Fibroblast of gingiva (primary cell): ENCODE measurements around the gene KRTAP12-3.
"Not testable (repeated sequence)": the region's sequence is repeated elsewhere in the genome, so short reads cannot be mapped to it uniquely, and the experiment has no call there.

Experiments
- DNase-seq: peaks from one replicate; pipeline ENCODE4 v3.0.0-alpha.2; 2011; ENCODE audit warnings: low read depth

The KRTAP12-3 gene, protein sequence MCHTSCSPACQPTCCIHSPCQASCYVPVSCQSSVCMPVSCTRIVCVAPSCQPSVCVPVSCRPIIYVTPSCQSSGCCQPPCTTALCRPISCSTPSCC

DNA sequence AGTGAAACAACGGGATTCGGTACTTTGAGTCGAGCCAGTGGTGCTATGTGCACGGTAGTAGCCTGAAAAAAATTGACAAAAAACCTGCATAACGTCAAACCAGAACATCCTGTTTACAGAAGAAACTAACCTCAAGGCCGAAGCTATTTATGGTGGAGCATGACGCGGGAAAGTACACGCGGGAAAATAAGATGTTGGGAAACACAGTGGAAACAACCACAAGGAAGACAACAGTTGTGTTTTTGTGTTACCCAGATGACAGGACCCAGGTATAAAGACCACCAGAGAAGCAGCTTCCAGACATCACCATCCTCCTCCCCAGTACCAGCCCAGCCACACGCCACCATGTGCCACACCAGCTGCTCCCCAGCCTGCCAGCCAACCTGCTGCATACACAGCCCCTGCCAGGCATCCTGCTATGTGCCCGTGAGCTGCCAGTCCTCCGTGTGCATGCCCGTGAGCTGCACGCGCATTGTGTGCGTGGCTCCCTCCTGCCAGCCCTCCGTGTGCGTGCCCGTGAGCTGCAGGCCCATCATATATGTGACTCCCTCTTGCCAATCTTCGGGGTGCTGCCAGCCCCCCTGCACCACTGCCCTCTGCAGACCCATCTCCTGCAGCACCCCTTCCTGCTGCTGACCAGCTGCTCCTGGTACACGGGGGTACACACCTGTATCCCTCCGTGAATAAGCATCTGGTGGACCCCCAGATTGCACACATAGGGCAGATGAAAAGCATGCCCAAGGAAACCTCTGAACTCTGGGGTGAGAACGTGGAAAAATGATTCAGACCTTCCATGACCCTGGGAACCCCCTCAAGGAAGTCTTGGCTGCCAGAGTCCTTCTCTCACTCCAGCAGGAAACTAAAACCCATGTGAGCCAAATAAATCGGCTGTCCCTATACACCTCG is at the start of gene KRTAP12-3:
TSS of gene KRTAP12-3 (plus strand) at position 298 of the 906 bp plus-strand sequence. CDS start at position 346, 48 bp downstream.
- no peak for DNase-seq

DNA sequence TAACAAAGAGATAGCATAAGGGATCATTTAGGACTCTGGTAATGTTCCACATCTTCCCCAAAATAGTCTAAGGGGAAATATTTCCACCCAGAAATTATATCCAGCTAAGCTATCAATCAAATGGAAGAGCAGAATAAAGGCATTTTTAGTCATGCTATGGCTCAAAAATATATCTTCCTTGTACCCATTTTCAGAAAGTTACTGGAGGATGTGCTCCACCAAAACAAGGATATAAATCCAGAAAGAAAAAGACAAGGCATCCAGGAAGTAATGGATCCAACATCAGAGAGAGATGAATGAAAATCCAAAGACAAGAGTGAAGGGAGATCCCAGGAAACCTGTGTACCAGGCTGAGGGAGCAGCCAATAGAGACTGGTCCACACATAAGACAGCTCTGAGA is 48.5 kb upstream of the KRTAP12-3 start:
- DNase-seq: no peak

DNA sequence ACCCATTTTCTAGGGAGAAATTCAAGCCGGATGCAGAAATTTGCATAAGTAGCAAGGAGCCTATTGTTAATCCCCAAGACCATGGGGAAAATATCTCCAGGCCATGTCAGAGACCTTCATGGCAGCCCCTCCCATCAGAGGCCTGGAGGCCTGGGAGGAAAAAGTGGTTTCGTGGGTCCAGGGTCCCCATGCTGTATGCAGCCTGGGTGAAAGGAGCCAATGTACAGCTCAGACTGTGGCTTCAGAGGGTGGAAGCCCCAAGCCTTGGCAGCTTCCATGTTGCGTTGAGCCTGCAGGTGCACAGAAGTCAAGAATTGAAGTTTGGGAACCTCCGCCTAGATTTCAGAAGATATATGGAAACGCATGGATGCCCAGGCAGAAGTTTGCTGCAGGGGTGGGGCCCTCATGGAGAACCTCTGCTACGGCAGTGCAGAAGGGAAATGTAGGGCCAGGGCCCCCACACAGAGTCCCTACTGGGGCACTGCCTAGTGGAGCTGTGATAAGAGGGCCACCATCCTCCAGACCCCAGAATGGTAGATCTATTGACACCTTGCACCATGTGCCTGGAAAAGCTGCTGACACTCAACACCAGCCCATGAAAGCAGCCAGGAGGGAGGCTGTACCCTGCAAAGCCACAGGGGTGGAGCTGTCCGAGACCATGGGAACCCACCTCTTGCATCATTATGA is 47.4 kb upstream of the KRTAP12-3 start:
- DNase-seq: not testable (repeated sequence)

DNA sequence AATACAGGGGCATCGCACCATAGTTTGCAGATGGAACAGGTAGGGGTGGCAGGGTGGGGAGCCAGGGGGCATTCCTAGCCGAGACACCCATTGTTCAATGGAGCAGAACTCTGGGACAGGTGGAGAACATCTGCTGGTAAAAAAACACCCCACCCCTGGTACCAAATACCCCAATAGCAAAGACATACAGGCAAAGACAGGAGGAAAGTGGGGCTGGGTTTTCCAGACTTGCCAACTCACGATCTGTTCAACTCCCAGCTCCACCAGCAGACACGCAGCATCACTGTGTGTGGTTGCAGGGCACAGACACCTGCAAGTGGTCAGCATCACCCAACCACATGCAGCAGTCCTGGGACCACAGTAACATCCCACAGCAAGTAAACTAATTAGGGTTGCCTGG is 46.2 kb upstream of the KRTAP12-3 start:
- no peak for DNase-seq

DNA sequence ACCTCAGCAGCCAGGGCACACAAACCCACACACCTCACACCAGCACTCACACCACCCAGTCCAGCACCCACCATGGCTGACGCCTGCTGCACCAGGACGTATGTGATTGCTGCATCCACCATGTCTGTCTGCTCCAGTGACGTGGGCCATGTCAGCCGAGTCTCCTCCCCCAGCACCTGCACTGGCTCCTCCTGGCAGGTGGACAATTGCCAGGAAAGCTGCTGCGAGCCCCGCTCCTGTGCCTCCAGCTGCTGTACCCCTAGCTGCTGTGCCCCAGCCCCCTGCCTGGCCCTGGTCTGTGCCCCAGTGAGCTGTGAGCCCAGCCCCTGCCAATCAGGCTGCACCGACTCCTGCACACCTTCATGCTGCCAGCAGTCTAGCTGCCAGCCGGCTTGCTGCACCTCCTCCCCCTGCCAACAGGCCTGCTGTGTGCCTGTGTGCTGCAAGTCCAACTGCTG is 45.7 kb upstream of the KRTAP12-3 start, which contains the start of gene KRTAP10-8:
TSS of gene KRTAP10-8 (plus strand) at position 51 of the 458 bp plus-strand sequence. CDS start at position 73, 22 bp downstream.
- no peak for DNase-seq

DNA sequence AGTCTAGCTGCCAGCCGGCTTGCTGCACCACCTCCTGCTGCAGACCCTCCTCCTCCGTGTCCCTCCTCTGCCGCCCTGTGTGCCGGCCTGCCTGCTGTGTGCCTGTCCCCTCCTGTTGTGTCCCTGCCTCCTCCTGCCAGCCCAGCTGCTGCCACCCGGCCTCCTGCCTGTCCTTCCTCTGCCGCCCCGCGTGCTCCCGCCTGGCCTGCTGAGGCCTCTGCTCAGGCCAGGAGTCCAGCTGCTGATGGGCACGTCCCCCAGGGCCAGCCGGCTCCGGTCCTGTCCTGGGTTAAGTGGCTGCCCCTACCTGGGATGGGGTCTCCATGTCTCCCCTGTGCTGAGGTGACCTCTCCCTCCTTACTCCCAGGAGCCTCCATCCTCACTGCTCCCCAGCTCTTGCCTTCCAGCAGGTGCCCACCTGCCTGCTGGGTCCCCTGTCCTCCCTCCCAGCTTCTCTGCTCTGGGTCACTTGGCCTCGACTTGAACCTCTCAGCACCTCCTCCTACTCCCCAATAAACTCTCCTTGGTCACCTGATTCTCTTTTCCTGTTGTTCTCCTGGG is 45.0 kb upstream of the KRTAP12-3 start:
- no peak for DNase-seq

DNA sequence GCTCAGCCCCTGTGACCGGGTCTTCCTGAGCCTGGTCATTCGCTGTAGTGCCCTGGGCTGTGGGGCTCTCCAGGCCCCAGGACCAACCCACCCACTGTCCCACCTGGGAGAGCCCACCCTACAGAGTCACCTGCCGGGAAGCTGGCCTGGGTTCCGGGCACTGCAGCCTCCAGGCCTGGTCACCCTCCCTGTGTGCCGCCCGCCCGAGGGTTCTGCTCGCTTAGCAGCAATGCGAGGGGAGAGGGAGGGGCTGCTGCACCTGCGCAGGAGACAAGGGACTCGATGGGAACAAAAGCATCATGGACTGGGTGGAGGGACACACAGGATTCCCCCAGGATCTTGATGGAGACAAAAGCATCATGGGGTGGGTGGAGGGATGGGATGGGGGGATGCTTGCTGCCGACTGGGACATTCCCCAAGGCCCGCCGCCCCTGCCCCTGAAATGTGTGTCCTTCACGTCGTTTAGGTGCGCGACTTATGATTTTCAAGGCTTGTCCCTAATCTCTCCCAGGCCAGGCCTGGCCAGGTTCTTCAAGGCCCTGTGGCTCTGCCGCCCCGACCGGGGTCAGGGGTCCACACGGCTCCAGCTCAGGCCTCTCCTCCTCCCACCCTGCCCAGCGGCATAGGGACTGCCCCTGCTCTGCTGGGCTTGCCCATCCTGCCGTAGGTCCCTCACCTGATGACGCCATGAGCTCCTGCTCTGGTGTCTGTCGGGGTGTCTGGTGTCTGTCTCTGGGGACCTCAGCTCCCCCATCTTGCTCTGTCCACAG is 44.2 kb upstream of the KRTAP12-3 start:
- DNase-seq: no peak

DNA sequence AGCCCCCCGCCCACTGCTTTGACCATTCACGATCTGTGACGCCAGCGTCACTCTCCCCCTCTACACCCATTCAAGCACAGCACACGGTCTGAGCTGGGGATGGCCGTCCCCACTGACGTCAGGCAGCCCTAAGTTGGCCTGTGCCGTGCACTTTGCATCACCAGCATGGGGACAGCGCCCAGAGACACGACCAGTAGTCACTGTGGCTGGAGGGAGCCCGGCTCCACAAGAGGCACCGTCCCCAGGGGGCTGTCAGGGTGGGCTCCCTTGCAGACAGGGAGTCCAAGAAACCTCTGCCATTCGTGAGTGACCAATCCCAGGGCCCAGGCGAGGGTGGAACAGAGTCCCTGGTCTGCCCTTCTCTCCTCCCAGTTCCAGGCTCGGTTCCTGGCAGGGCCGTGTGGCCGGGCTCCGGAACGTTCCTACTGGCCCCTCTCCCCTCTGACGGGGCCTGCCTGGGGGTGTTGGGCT is 43.5 kb upstream of the KRTAP12-3 start:
- no peak for DNase-seq

DNA sequence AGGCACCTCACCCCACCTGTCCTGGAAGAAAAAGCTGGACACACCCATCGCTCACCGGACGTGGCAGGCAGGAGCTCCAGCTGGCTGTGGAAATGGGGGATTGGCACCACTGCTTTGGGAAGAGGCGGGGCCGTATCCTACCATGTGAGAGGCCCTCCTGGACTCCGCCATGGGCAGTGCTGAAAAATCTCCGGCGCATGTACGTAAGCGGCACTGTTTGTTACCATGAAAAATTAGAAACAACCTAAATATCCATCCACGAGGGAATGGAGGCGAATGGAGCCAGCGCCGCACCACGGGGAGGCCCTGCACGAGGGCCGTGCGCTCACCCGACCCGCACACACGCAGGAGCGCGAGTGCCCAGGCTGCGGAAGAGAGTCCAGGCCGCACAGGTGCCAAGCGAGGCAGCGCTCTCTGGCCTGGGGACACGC is 42.8 kb upstream of the KRTAP12-3 start:
- DNase-seq: no peak

DNA sequence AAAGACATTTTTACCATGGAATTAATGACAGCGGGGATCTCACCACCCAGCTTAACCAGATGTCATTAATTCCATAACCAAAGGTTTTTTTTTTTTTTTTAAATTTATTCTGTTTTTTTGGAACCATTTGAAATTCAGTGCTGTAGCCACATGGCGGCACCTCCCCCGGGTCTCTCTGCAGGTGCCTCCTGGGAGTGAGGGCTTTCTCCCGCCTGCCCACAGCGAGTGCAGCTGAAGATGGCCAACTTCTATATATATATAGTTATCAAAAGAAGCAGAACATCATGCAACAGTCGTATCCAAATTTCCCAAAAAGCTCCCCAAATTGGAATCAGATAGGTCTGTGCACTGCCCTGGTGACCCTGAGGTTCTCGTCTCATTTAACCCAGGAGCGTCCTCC is 42.3 kb upstream of the KRTAP12-3 start:
- no peak for DNase-seq

DNA sequence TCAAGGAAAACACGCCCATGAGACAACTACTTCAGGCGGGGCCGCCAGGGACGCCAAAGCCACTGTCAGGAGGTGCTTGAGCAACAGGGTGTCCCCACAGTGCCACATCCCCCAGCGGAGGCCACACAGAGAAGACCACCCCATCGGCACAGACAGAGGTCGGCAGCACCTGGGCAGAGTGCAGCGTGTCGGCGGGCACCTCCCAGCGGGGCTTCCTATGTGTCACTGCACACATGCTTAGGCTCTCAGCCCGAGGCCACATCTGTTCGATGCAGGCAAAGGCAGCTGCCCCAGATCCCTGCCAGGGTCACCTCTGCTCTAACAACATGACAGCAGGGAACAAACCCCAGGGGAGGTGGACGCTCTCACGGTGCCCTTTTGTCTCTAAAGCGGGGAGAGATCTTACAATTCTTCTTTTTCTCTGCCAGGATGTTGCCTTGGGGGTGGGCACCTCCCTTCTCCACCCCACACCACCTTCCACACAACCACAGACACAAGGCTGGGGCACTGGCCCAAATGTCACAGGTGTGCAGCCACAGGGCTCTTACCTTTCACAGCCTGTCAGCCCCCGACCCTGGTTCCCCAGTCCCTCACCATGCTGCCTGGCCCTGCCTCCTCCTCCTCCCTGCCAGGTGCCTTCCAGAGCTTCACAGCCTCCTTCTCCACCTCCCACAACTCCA is 41.7 kb upstream of the KRTAP12-3 start:
- no peak for DNase-seq

DNA sequence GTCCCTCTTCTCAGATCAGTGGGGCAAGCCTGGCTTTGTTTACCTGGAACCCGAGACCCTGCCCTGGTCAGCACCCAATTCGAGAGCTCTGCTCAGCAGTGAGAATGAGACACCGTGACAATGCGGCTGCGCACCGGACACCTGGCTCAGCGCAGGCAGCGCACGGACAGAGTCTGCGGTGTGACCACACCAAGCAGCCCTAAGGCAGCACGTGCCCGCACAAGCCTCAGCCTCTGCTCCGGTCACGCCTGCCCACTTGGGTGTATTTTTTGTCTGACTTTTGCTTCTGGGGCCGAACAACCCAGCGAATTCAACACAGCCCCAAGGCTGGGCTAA is 41.2 kb upstream of the KRTAP12-3 start:
- no peak for DNase-seq

DNA sequence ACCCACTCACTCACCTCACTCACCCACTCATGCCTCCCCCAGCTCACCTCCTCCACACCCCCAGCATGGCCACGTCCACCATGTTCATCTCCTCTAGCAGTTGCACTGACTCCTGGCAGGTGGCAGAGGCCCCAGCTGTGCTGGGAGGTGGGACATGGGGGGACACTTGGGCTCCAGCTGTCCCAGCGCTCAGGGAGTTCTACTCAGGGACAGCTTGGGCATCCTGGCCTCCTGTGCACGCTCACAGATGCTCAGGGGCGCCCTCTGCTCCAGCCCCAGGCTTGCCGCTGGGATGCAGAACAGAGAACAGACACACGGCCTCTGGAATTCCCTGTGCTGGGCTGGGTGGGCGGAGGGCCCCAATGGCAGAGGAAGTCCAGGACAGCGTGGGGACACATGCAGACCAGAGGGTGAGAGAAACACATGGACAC is 40.6 kb upstream of the KRTAP12-3 start:
- no peak for DNase-seq

DNA sequence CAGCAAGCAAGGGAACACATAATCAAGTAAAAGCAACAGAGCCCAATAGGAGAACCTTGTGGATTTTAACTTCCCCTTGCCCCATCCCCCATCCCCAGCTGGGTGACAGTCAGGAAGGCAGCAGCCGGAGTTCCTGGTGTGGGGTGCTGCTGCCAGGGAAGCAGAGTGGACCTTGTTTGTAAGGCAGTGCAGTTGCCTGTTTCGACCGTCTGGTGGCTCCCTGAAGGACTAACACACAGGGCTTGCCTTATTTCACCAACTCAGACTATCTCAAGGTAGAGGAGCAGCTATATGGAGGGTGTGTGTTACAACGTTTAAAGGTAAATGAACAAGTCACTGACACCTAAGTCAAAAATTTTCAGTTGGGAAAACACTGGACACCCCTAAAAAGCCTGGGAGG is 39.2 kb upstream of the KRTAP12-3 start:
- no peak for DNase-seq

DNA sequence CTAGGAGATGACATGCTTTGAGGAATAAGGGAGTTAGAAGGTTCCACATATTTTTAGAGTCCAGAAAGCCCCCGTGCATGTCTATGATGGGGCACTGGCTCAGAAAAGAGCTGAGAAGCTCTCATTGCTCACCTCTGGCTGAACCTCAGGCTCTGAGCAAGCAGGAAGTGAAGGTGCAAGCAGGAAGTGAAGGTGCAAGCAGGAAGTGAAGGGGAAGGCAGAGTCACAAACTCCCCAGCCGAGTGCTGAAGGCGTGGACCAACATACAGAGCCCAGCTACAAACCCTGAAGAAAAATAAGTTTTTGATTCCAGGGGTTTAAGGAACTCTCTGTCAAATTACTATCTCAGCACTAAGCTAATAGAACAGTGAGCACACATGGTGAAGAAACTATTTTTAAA is 38.8 kb upstream of the KRTAP12-3 start:
- no peak for DNase-seq

DNA sequence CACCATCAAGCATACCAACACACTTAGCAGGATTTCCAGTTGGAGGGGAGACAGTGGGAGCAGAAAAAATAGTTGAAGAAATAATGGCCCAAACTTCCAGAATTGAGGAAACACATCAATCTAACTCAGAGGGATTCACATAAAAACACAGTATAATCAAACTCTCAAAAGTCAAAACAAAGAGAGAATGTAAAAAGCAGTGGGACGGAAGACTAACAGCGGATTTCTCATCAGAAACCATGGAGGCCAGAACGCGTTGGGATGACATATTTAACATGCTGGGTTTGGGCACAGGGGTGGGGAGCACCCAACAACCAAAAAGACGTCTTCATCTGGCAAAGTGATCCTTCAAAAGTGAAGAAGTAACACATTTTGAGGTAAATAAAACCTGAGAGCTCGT is 37.8 kb upstream of the KRTAP12-3 start:
- no peak for DNase-seq

DNA sequence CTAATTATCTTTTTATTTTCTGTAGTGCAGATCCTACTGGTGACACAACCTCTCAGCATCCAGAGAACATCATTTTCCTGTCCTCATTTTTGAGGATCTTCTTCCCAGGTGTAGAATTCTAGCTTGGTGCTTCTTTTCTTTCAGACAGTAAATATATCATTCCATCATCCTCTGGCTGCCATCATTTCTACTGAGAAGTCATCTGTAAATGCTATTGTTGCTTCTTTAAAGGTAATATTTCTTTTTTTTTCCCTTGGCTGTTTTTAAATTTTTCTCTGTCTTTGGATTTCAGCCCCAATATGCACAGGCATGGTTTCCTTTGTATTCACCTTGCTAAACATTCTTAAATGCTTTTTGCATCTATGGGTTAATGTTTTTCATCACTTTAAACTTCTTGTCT is 34.2 kb upstream of the KRTAP12-3 start:
- DNase-seq: no peak

DNA sequence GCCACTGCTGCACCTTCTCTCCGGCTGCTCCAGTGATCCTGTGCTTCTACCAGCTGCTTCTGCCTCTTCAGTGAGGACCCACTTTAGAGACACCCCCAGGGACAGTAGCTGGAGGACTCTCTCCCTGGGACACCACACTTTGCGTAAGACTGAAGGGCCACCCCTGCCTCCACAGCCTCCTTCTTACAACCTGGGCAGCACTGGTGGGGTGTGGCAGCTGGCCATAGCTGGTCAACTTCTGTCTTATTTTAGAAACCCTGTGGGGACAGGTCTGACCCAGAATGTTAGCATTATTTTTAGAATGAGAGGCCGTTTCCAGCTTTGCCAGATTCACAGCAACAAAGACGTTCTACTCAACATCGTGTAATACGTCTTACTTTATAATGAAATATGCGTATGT is 32.0 kb upstream of the KRTAP12-3 start:
- DNase-seq: no peak

DNA sequence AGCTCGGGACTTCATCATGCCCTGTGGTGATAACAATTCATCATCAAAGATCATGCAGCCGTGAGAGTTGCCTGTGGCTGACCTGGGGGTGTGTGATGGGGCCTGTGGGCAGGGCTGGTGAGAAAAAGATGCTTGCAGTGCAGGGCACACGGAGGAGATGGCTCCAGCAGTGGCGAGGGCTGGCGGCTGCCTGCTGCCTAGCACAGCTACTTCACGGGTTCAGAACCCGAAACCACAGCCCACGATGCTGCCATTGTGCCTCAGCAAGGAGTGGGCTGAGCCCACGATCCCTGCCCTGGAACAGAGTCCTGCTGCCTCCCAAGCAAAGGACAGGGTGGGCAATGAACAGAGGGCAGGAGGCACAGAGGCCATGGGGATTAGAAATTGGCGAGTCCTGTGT is 31.5 kb upstream of the KRTAP12-3 start:
- no peak for DNase-seq

DNA sequence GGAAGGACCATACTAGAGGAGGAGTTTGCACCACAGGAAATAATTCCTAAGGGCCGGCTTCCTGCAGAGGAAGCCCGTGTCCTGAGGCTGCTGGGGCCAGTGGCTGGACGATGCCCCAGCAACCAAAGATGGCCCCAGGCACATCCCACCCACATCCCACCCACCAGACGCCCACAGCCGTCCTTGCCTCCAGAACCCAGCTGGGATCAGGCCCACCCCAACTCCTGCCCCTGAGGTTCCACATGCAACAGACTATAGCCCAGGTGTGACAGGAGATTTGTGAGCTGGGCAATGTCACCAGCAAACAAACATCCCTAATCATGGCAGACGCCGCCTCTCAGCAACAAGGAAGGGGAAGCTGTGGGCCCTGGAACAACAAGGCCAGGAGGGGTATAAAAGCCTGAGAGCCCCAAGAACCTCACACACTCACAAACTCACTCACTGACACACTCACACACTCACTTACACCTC is 31.0 kb upstream of the KRTAP12-3 start, which contains the start of gene KRTAP10-9:
TSS of gene KRTAP10-9 (plus strand) at position 421 of the 471 bp plus-strand sequence. CDS start 79 bp downstream, outside the sequence.
- DNase-seq: no peak
